Testis (tissue), 3 donors: ENCODE measurements around the gene PLG. TPM values are rescaled to one million over a fixed set of nuclear protein-coding genes. Genes with fewer than 3 reads are reported as not detected.
"Not testable (repeated sequence)": the region's sequence is repeated elsewhere in the genome, so short reads cannot be mapped to it uniquely, and the experiment has no call there.

Experiments used
- DNase-seq: peaks from one replicate; pipeline ENCODE4 v3.0.0-alpha.2; 2019
- H3K27ac ChIP-seq, 2 donors: fragments of 200-600 bp; sonication (generic); one replicate each; pipeline ENCODE4 v1.5.1; 2019
- H3K27me3 ChIP-seq: fragments of 200-600 bp; sonication (generic); one replicate; pipeline ENCODE4 v1.5.1; 2019
- H3K36me3 ChIP-seq: fragments of 200-600 bp; sonication (generic); one replicate; pipeline ENCODE4 v1.5.1; 2017; ENCODE audit warnings: low read depth; ENCODE audit errors: missing control alignments
- H3K4me1 ChIP-seq: fragments of 200-600 bp; sonication (generic); one replicate; pipeline ENCODE4 v1.5.1; 2019
- H3K4me3 ChIP-seq, 2 donors: fragments of 200-600 bp; sonication (generic); one replicate each; pipeline ENCODE4 v1.5.1; 2017 to 2019
- H3K9me3 ChIP-seq: fragments of 200-600 bp; sonication (generic); one replicate; pipeline ENCODE4 v1.5.1; 2017
- POLR2A ChIP-seq: fragments of 450-650 bp; IDR thresholded peaks from one replicate; pipeline ENCODE4 v1.6.1; 2017; ENCODE audit warnings: antibody characterized with exemption, mild to moderate bottlenecking, moderate library complexity
- WGBS, 2 donors: methylation state at CpG; one replicate each; pipeline ENCODE4 v1.1.5; 2018; 5-methylcytosine and 5-hydroxymethylcytosine counted together
- intact Hi-C: fragments of 100-400 bp; cut with DNase I; formaldehyde crosslinking; loops from one replicate; pipeline ENCODE4 v1.15.1; 2023; ENCODE audit warnings: low total_unique reads
- polyA plus RNA-seq: library from polyadenylated mRNA; stranded (reverse); fragments of 350-450 nt; fragmentation: Illumina TruSeq; extraction: RNeasy Lipid Tissue Mini Kit (QIAGEN cat#74804); gene quantifications from one replicate; pipeline ENCODE4 v1.2.3, GENCODE V29; 2014; ENCODE audit warnings: low read depth, low replicate concordance; ENCODE audit not compliant: insufficient read depth
- total RNA-seq, 2 donors: library from RNA; depleted of rRNA; stranded (reverse); fragments of >200 nt; gene quantifications; one replicate each; pipeline ENCODE4 v1.2.3, GENCODE V29; 2016
- TF ChIP-seq, protein P1 (sequence below), 3 experiments: fragments of 450-650 bp in 2 of 3; fragments of 200-600 bp in 1 of 3; sonication (generic) in 1 of 3; IDR thresholded peaks; one replicate each; pipeline ENCODE4 v1.5.1; 2016 to 2019; ENCODE audit warnings: antibody characterized with exemption in 3 of 3, mild to moderate bottlenecking in 2 of 3, moderate library complexity in 1 of 3

Gene PLG
- total and polyA plus RNA-seq, 3 donors from 2014 or later = 0.62 to 1.5 TPM; not detected in 1

DNA sequence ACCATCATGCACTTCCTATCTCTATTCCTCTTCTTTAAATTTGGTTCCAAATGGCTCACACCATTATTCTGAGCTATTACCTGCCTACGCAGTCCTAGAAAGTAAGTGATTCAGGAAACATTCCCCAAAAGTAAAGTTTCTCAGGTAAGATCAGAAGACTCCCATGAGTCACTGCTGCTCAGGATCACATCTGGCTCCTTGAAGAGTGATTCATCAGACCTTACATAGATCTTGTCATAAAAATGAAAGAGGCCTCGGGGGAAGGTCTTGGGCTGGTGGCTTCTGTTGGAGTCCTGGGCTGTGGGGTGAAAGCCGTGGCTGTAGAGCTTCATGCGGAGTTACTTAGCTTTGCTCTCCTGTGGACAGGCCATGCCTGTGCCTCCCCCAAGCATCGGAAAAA, 35.9 kb downstream of the PLG start:
- no peak overlapping the region for H3K4me3 ChIP-seq
- H3K9me3 ChIP-seq = no peaks in the 10 kb centered on the region
- intact Hi-C loops = no loop called here
- TF ChIP-seq, protein P1, sequence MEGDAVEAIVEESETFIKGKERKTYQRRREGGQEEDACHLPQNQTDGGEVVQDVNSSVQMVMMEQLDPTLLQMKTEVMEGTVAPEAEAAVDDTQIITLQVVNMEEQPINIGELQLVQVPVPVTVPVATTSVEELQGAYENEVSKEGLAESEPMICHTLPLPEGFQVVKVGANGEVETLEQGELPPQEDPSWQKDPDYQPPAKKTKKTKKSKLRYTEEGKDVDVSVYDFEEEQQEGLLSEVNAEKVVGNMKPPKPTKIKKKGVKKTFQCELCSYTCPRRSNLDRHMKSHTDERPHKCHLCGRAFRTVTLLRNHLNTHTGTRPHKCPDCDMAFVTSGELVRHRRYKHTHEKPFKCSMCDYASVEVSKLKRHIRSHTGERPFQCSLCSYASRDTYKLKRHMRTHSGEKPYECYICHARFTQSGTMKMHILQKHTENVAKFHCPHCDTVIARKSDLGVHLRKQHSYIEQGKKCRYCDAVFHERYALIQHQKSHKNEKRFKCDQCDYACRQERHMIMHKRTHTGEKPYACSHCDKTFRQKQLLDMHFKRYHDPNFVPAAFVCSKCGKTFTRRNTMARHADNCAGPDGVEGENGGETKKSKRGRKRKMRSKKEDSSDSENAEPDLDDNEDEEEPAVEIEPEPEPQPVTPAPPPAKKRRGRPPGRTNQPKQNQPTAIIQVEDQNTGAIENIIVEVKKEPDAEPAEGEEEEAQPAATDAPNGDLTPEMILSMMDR (IDR thresholded peaks at IDR 0.05) = no peak
- TF ChIP-seq POLR2A = no peak
- no peak for DNase-seq
- no peaks in the 10 kb centered on the region for H3K36me3 ChIP-seq
- no peak overlapping the region for H3K27ac ChIP-seq
- no peaks in the 10 kb centered on the region for H3K27me3 ChIP-seq
- H3K4me1 ChIP-seq = no peaks in the 10 kb centered on the region
- 90 to 92% methylated on average over 5 of the region's 5 CpGs for WGBS, 2 donors

DNA sequence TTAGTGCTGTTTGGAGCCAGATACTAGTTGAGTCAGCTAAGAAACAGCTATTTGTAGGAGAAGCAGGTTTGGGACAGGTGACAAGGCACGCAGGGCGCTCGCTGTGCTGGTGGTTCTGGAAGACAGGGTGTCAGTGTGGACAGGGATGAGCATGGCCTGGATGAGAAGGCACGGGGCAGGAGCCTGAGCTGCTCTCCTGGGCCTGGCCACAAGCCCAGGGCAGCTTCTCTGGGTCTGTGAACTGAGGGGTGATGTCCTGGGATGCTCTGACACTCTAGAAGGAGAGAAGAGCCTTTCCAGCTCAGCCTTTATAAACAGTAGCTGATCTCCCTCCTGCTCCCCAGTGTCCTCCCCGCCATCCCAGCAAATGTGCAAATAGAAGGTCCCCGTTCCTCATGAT, 37.9 kb downstream of the PLG start:
- no peaks in the 10 kb centered on the region for H3K36me3 ChIP-seq
- H3K27me3 ChIP-seq = no peaks in the 10 kb centered on the region
- TF ChIP-seq, protein P1 (IDR thresholded peaks at IDR 0.05) = no peak
- TF ChIP-seq POLR2A = no peak
- no peak overlapping the region for H3K4me3 ChIP-seq
- intact Hi-C loops = no loop called here
- DNase-seq = no peak
- 89 to 93% methylated on average over 6 of the region's 6 CpGs for WGBS, 2 donors
- no peaks in the 10 kb centered on the region for H3K9me3 ChIP-seq
- no peaks in the 10 kb centered on the region for H3K4me1 ChIP-seq
- no peak overlapping the region for H3K27ac ChIP-seq

DNA sequence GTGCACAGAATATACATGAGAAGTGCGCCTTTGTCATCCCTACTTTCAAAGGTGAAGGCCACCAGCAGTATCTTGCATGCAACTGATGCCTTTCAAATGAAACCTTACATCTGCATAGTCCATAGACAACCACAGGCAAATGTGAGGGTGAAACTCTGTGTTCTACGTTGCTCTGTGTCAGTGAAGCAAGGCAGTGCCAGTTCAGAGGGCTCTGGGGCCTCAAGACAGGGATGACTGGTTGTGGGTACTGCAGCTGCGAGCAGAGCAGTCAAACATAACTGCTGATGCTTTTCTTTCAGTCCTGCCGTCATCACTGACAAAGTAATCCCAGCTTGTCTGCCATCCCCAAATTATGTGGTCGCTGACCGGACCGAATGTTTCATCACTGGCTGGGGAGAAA, 39.0 kb downstream of the PLG start:
- intact Hi-C loops, H3K4me3 ChIP-seq, DNase-seq: not testable (repeated sequence)

DNA sequence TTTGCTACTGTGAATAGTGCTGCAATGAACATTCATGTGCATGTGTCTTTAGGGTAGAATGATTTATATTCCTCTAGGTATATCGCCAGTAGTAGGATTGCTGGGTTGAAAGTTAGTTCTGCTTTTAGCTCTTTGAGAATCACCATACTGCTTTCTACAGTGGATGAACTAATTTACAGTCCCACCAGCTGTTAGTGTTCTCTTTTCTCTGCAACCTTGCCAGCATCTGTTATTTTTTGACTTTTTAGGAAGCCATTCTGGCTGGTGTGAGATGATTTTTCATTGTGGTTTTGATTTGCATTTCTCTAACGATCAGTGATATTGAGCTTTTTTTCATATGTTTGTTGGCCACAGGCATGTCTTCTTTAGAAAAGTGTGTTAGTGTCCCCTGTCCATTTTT, 40.0 kb downstream of the PLG start:
- Histone ChIP-seq H3K27me3 (no peaks in the 10 kb centered on the region), H3K4me3 (no peak overlapping the region), H3K9me3 (no peaks in the 10 kb centered on the region), H3K27ac (no peak overlapping the region), H3K36me3 (no peaks in the 10 kb centered on the region), H3K4me1 (no peaks in the 10 kb centered on the region)
- intact Hi-C loops = no loop called here
- no peak for DNase-seq
- TF ChIP-seq, protein P1 (IDR thresholded peaks at IDR 0.05) = no peak
- TF ChIP-seq POLR2A = no peak
- WGBS, 2 donors = 80 to 84% methylated on average over 2 of the region's 2 CpGs

More for the DNA sequence above, 39.0 kb downstream of the PLG start:
- H3K36me3 ChIP-seq, H3K9me3 ChIP-seq, H3K27me3 ChIP-seq, H3K4me1 ChIP-seq, H3K27ac ChIP-seq: not testable (repeated sequence)
- 86 to 88% methylated on average over 7 of the region's 7 CpGs for WGBS, 2 donors

DNA sequence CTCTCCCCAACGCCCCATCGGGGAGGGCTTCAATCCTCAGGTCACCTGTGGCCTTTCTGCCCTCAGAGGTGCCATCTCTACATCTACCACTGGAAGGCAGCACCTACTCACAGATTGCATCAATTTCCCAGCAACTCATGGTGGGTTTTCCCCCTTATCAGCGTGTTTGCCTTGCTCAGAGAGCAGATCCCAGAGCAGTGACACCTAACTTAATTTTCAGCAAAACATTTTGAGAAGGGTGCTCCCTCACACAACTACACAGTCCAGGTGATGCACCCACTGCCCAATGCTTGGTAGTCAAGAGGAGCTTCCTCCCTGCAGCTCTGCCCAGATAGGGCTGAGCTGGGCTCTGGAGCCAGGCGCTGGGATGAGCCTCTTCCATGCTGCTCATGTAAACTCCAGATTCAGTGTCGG, 48.2 kb downstream of the PLG start:
- H3K4me3 ChIP-seq = no peak overlapping the region
- TF ChIP-seq POLR2A = no peak
- TF ChIP-seq, protein P1 (IDR thresholded peaks at IDR 0.05) = peak in 1 of 3 experiments; percentile 16
- no peaks in the 10 kb centered on the region for H3K36me3 ChIP-seq
- no peaks in the 10 kb centered on the region for H3K27me3 ChIP-seq
- intact Hi-C loops = no loop called here
- H3K27ac ChIP-seq = no peak overlapping the region
- DNase-seq = no peak
- no peaks in the 10 kb centered on the region for H3K9me3 ChIP-seq
- no peaks in the 10 kb centered on the region for H3K4me1 ChIP-seq
- 39 to 52% methylated on average over 3 to 5 of the region's 5 CpGs for WGBS, 2 donors

DNA sequence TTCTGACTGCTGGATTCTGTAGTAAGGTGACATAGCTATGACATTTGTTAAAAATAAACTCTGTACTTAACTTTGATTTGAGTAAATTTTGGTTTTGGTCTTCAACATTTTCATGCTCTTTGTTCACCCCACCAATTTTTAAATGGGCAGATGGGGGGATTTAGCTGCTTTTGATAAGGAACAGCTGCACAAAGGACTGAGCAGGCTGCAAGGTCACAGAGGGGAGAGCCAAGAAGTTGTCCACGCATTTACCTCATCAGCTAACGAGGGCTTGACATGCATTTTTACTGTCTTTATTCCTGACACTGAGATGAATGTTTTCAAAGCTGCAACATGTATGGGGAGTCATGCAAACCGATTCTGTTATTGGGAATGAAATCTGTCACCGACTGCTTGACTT, 51.2 kb downstream of the PLG start:
- H3K9me3 ChIP-seq, H3K4me1 ChIP-seq, DNase-seq, H3K4me3 ChIP-seq, intact Hi-C loops, H3K27me3 ChIP-seq, H3K36me3 ChIP-seq, H3K27ac ChIP-seq: not testable (repeated sequence)
- 53 to 69% methylated on average over 4 of the region's 4 CpGs for WGBS, 2 donors
